Stomach (tissue), 9 donors: ENCODE results near the gene C9orf78. TPM values are rescaled to one million over a fixed set of nuclear protein-coding genes. Genes with fewer than 3 reads are reported as not detected.

Experiments used
- DNase-seq, 2 donors: peaks; one replicate each; pipeline versions ENCODE4 v3.0.0 to v3.0.0-alpha.2; 2013 to 2019
- H3K27ac ChIP-seq, 5 donors: fragments of 200-600 bp in 4 of 5; sonication (generic) in 4 of 5; one replicate each; pipeline ENCODE4 v1.5.1; 2013 to 2019; ENCODE audit warnings: mild to moderate bottlenecking in 1 of 5, moderate library complexity in 1 of 5
- H3K27me3 ChIP-seq, 3 donors: fragments of 200-600 bp; sonication (generic); one replicate each; pipeline ENCODE4 v1.5.1; 2017 to 2019; ENCODE audit warnings: mixed run types in 1 of 3
- H3K36me3 ChIP-seq, 4 donors: fragments of 200-600 bp; sonication (generic); 1 replicate in 3 of 4; 2 replicates in 1 of 4; pipeline ENCODE4 v1.5.1; 2016 to 2019
- H3K4me1 ChIP-seq, 4 donors: fragments of 200-600 bp; sonication (generic); one replicate each; pipeline ENCODE4 v1.5.1; 2016 to 2019
- H3K4me3 ChIP-seq, 4 donors: fragments of 200-600 bp; sonication (generic) in 3 of 4; one replicate each; pipeline ENCODE4 v1.5.1; 2016 to 2019; ENCODE audit warnings: mild to moderate bottlenecking in 1 of 4
- H3K9me3 ChIP-seq, 4 donors: fragments of 200-600 bp; sonication (generic); one replicate each; pipeline ENCODE4 v1.5.1; 2016 to 2019
- EP300 ChIP-seq: sonication (generic); formaldehyde crosslinking; IDR thresholded peaks from one replicate; pipeline ENCODE4 v1.6.1; 2017; ENCODE audit warnings: antibody characterized with exemption
- POLR2A ChIP-seq, 4 donors: fragments of 450-650 bp; IDR thresholded peaks; one replicate each; pipeline ENCODE4 v1.6.1; 2016; ENCODE audit warnings: antibody characterized with exemption in 4 of 4, control low read depth in 2 of 4, mild to moderate bottlenecking in 1 of 4, moderate library complexity in 1 of 4
- POLR2AphosphoS5 ChIP-seq, 3 donors: sonication (generic); formaldehyde crosslinking; IDR thresholded peaks; one replicate each; pipeline ENCODE4 v1.6.1; 2016; ENCODE audit warnings: antibody characterized with exemption in 3 of 3
- WGBS, 5 donors: extraction: QIAGEN DNeasy Blood & Tissue Kit in 3 of 5; methylation state at CpG; one replicate each; pipeline versions ENCODE4 v1.1.5 to v1.1.7; 2013 to 2018; 5-methylcytosine and 5-hydroxymethylcytosine counted together
- intact Hi-C: fragments of 100-400 bp; cut with DNase I; formaldehyde crosslinking; loops from one replicate; pipeline ENCODE4 v1.15.1; 2023; ENCODE audit warnings: low total_unique reads
- polyA plus RNA-seq, 3 donors: library from polyadenylated mRNA; stranded (reverse); fragments of 200-250 nt; gene quantifications; one replicate each; pipeline ENCODE4 v1.2.3, GENCODE V29; 2013
- total RNA-seq, 5 donors: library from RNA; depleted of rRNA; stranded (reverse); fragments of >200 nt; gene quantifications; one replicate each; pipeline versions ENCODE4 v1.1.0 to v1.2.3, GENCODE V29; 2014 to 2016
- TF ChIP-seq, protein P1 (sequence below), 7 experiments: fragments of 450-650 bp in 4 of 7; fragments of 200-600 bp in 3 of 7; sonication (generic) in 3 of 7; IDR thresholded peaks; one replicate each; pipeline ENCODE4 v1.5.1; 2016 to 2019; ENCODE audit warnings: antibody characterized with exemption in 7 of 7, control low read depth in 2 of 7, mild to moderate bottlenecking in 1 of 7
- donor health status: healthy with polysubstance abuse.
- donor health status: Bipolar disorder and iron deficiency.
- donor health status: healthy.

The C9orf78 gene
- total and polyA plus RNA-seq, 8 donors, result 18.7 to 67.5 (median 43.8) TPM

DNA sequence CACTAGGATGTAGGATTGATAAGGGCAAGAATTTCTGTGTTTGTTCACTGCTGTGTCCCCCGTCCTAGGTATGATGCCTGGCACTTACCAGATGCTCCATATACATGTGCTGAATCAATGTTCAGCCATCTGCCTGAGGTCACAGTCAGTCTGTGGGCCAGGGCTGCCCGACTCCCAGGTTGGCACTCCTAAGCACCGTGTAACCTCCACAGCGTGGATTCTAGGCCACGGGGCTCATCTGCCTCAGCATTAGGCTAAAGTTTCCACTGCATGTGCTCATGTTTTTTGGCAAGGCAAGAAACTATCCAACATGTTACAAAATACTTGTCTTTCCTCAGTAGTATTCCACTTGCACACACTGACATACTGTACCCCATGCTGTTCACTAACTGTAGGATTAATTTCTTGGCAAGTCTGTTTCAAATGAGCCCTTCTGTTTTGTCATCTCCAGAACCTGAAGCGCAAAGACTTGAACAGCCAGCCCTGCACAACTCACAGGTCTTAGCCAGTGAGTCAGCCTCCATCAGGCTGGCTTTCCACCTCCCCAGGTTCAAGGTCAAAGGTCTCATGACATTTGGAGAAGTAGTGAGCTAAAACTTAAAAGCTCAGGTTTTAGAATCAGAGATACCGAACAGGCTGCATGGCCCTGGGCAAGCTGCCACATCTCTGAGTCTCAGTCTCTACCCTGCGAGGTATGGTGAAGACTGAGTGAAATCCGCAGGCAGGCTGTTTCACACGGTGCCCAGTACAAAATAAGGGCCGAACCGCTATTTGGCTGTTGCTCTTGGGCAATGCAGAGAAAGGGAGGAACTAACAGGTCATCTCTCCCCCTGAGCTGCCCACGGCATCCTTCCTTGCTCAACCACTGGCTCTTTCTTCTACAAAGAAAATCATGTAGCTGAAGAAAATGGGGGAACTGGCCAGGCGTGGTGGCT lies 18.3 kb downstream of the C9orf78 start:
- H3K27ac ChIP-seq, result peak overlapping the region in 1 of 5 donors; percentile 2
- H3K4me3 ChIP-seq, result no peak overlapping the region
- WGBS, 5 donors, result 74 to 94% (median 87%) methylated on average over 14 of the region's 14 CpGs
- TF ChIP-seq, protein P1, sequence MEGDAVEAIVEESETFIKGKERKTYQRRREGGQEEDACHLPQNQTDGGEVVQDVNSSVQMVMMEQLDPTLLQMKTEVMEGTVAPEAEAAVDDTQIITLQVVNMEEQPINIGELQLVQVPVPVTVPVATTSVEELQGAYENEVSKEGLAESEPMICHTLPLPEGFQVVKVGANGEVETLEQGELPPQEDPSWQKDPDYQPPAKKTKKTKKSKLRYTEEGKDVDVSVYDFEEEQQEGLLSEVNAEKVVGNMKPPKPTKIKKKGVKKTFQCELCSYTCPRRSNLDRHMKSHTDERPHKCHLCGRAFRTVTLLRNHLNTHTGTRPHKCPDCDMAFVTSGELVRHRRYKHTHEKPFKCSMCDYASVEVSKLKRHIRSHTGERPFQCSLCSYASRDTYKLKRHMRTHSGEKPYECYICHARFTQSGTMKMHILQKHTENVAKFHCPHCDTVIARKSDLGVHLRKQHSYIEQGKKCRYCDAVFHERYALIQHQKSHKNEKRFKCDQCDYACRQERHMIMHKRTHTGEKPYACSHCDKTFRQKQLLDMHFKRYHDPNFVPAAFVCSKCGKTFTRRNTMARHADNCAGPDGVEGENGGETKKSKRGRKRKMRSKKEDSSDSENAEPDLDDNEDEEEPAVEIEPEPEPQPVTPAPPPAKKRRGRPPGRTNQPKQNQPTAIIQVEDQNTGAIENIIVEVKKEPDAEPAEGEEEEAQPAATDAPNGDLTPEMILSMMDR (IDR thresholded peaks at IDR 0.05), result no peak
- TF ChIP-seq POLR2AphosphoS5 (IDR thresholded peaks at IDR 0.05), result no peak
- no peak for TF ChIP-seq POLR2A (IDR thresholded peaks at IDR 0.05)
- H3K4me1 ChIP-seq, result peaks cover 0 to 10% (median 3%) of the 10 kb centered on the region in 4 donors
- peaks cover 52 to 100% (median 99%) of the 10 kb centered on the region in 4 donors for H3K36me3 ChIP-seq
- H3K9me3 ChIP-seq, result no peaks in the 10 kb centered on the region
- DNase-seq, result no peak
- no peaks in the 10 kb centered on the region for H3K27me3 ChIP-seq
- intact Hi-C loops, result no loop called here

DNA sequence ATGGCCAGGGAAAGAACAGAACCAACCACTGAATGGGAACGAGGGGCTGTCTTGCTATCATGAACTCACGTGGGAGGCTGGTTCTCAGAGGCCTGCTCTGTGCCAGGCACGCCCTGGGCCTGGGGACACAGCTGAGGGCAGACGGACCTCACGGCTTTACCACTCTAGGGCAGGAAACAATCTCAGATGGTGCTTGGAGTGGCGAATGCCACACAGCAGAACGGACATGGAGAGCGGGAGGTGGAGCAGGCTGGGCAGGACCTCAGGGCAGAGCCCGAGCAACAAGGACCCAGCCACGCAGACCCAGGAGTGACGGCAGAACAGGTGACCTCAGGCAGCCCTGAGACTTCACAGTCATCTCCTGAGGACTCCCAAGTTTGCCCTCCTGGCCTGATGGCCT lies 19.8 kb downstream of the C9orf78 start:
- TF ChIP-seq EP300, result no peak
- TF ChIP-seq, protein P1 (IDR thresholded peaks at IDR 0.05), result no peak
- TF ChIP-seq POLR2AphosphoS5 (IDR thresholded peaks at IDR 0.05), result no peak
- no peak for TF ChIP-seq POLR2A (IDR thresholded peaks at IDR 0.05)
- intact Hi-C loops, result no loop called here
- Histone ChIP-seq H3K4me3 (no peak overlapping the region), H3K27me3 (no peaks in the 10 kb centered on the region), H3K4me1 (peaks cover 0 to 21% (median 6%) of the 10 kb centered on the region in 4 donors), H3K9me3 (no peaks in the 10 kb centered on the region), H3K36me3 (peaks cover 39 to 98% (median 94%) of the 10 kb centered on the region in 4 donors), H3K27ac (no peak overlapping the region)
- WGBS, 5 donors, result 87 to 94% (median 89%) methylated on average over 10 to 11 of the region's 11 CpGs
- DNase-seq, result no peak

DNA sequence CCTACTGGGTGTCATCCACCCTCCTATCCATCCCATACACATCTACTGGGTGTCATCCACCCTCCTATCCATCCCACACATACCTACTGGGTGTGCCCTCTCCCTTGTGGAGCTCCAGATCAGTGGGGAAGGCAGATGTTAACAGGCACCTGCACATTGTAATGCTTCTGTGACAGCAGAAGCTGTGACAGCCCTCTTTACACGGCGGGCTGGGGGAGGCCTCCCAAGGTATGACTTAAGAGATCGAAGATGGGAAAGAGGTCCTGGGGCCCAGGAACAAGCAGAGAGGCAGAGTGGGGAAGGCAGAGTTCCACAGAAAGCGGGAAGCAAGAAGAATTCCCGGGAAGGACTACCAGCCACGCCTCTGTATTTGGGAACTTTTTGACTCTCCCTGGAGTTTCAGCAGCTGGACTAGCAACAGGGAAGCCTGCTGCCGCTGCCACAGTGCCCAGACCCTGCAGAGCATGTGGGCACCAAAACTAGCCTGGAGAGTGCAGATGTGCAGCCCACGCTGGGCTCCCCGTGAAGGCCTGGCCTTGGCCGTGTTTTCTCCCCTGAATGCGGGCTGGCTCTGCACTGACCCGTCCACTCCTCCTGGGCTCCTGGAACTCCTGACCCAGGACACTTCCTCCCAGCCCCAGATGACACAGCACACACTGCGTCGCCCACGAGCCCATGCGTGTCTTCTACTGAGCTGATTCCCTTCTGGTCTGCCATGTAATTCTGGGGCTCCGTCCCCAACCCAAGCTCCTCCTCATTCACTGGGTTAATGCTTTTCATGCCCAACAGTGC lies 20.4 kb downstream of the C9orf78 start:
- intact Hi-C loops, result no loop called here
- no peaks in the 10 kb centered on the region for H3K9me3 ChIP-seq
- H3K27ac ChIP-seq, result no peak overlapping the region
- TF ChIP-seq POLR2A (IDR thresholded peaks at IDR 0.05) (no peak), POLR2AphosphoS5 (IDR thresholded peaks at IDR 0.05) (no peak), EP300 (no peak)
- TF ChIP-seq, protein P1 (IDR thresholded peaks at IDR 0.05), result no peak
- H3K4me1 ChIP-seq, result peaks cover 0 to 23% (median 6%) of the 10 kb centered on the region in 4 donors
- peaks cover 46 to 98% (median 94%) of the 10 kb centered on the region in 4 donors for H3K36me3 ChIP-seq
- no peak overlapping the region for H3K4me3 ChIP-seq
- no peak for DNase-seq
- H3K27me3 ChIP-seq, result no peaks in the 10 kb centered on the region
- 86 to 90% (median 87%) methylated on average over 14 to 17 of the region's 17 CpGs for WGBS, 5 donors

DNA sequence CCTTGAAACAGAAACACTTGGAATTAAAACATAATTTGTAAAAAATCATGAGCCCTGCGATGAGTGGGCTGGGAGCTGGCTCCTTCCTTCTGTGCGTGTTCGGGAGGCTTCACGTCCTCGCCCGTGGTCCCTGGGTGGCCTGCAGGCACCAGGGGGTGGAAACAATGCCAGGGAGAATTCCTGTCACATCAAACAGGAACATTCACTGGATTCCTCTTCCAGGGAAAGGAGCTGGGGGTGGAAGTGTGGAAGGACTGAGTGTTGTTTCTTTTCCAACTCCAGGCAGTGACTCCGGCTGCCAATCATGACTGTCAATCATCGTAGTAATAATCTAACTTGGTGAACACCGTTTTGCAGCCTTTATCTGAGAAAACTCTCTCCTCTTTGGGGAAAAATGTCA lies 21.4 kb downstream of the C9orf78 start:
- no peaks in the 10 kb centered on the region for H3K9me3 ChIP-seq
- peaks cover 49 to 98% (median 94%) of the 10 kb centered on the region in 4 donors for H3K36me3 ChIP-seq
- WGBS, 5 donors, result 77 to 85% (median 84%) methylated on average over 9 of the region's 9 CpGs
- H3K27ac ChIP-seq, result no peak overlapping the region
- no peak overlapping the region for H3K4me3 ChIP-seq
- H3K4me1 ChIP-seq, result peaks cover 0 to 23% (median 6%) of the 10 kb centered on the region in 4 donors
- intact Hi-C loops, result no loop called here
- TF ChIP-seq POLR2AphosphoS5 (IDR thresholded peaks at IDR 0.05) (no peak), POLR2A (IDR thresholded peaks at IDR 0.05) (no peak), EP300 (no peak)
- TF ChIP-seq, protein P1 (IDR thresholded peaks at IDR 0.05), result no peak
- H3K27me3 ChIP-seq, result no peaks in the 10 kb centered on the region
- no peak for DNase-seq
